Left colon (tissue), 2 donors: ENCODE data around the gene SH3BP4. TPM values are rescaled to one million over a fixed set of nuclear protein-coding genes. Genes with fewer than 3 reads are reported as not detected.

Experiments used
- ATAC-seq: fragments of 200-7000 bp; cut with Tn5 transposase; one replicate; pipeline ENCODE4 v1.9.1; 2020; ENCODE audit warnings: mild to moderate bottlenecking, moderate library complexity
- DNase-seq, 2 donors: peaks; one replicate each; pipeline ENCODE4 v3.0.0-alpha.2; 2020
- intact Hi-C, 2 donors: fragments of 100-400 bp; cut with DNase I in 1 of 2; cut with micrococcal nuclease in 1 of 2; formaldehyde crosslinking; loops; one replicate each; pipeline versions ENCODE4 v1.11.2 to v1.14.0; 2022; cut with DNase I, micrococcal nuclease
- total RNA-seq, 2 donors: library from RNA; stranded (reverse); fragmentation: NEBNext Ultra II Directional; extraction: Animal tissue kit (Norgen Biotek cat#: 25700); gene quantifications; one replicate each; pipeline ENCODE4 v1.2.1, GENCODE V29; 2021
- donor health status: DM: no; HTN: no; CAD: no.
- donor health status: DM: yes; HTN: yes; CAD: no.

SH3BP4 gene
- total RNA-seq, 2 donors from 2014 or later: 26.0 to 41.8 TPM

DNA sequence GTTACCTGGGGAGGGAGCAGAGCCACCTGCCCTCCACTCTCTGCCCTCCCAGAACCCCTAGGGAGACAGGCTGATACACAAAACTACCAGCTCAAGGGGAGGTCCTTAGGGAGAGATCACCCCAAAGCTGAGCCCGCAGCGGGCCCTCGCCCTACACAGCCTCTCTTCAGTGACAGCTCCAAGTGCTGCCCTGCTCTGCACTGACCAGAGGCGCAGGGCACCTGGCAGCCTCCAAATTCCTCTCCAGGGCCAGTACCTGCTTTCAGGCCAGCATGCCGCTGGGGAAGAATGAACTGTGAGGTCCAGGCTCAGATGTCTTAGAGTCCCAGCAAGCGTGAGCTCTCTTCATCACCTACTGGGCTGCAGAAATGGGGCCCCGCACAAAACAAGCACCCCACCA, 11.3 kb upstream of the SH3BP4 start:
- no peak for DNase-seq
- intact Hi-C loops: no loop called here
- ATAC-seq: no peak

DNA sequence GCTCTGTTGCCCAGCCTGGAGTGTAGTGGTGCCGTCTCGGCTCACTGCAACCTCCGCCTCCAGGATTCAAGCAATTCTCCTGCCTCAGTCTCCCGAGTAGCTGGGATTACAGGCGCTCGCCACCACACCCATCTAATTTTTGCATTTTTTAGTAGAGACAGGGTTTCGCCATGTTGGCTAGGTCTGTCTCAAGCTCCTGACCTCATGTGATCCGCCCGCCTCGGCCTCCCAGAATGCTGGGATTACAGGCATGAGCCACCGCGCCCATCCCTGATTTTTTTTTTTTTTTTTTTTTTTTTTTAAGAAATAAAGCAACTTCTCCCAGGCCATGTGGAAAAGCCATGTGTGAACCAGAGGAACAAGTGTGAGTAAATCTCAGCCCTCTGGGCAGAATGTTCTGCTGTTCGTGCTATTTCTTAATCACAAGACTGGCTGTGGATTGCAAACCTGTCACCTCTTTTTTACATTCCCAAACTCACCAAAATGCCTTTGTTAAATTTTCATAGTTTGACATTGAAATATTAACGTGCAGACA, 6.4 kb upstream of the SH3BP4 start:
- DNase-seq: no peak
- intact Hi-C loops: no loop called here
- no peak for ATAC-seq

DNA sequence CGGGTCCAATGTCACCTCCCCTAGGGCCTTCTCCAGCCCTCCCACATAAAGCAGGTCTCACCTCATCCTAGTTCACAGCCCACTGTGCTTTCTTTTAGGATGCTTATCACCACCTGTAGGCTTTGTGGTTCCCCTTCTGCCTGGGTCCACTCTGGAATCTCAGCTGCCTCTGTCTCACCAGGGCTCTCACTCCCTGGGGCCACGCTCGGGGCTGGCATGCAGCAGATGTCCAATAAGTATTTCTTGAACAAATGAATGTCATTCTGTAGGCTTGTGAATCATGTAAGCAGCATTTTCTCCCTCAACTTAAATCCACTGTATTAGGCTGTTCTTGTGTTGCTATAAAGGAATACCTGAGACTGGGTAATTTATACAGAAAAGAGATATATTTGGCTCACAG, 4.3 kb upstream of the SH3BP4 start:
- ATAC-seq (no peak), DNase-seq (no peak)
- intact Hi-C loops: no loop called here

DNA sequence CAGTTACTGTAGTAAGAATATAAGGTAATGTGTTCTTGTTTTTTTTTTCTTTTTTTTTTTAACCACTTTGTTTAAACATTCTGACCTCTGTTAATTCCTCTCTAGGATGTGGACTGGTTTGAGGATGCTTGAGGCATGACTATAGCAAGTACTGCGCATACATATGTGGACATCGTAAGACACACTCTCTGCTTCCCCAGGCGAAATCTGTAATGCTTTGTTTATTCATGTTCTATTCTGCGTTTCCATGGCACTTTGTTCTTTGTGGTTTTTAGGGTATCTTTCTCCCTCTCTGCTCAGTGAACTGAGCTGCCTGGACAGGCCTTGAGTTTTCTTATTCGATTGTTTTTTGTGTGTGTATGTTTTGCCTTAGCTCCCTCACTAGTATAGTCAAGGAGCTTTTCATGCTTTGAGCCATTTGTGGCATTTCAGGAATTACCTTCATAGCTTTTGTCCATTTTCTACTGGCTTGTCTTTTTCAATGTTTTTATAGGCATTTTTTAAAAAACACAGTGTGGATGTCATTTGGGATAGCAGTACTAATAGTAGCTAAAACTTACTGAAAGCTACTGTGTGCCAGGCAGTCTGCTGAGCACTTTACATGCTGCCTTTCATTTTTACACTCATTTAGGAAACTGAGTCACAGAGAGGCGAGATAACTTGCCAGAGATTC, 1.9 kb upstream of the SH3BP4 start:
- intact Hi-C loops: no loop called here
- ATAC-seq: no peak
- DNase-seq: no peak

DNA sequence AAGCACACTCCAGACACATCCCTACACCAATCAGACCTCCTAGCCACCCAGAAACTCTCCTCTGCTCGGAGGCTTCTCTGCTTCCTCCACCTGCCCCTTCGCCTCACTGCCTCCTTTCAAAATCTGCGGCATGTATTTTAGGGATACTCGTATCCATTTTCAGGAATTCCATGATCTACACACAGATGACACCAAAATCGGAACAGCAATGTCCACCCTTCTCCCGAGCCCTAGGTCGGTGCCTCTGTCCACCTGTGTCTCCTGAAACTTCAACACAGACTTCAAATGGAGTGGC, 1.4 kb upstream of the SH3BP4 start:
- intact Hi-C loops: no loop called here
- ATAC-seq (no peak), DNase-seq (no peak)

DNA sequence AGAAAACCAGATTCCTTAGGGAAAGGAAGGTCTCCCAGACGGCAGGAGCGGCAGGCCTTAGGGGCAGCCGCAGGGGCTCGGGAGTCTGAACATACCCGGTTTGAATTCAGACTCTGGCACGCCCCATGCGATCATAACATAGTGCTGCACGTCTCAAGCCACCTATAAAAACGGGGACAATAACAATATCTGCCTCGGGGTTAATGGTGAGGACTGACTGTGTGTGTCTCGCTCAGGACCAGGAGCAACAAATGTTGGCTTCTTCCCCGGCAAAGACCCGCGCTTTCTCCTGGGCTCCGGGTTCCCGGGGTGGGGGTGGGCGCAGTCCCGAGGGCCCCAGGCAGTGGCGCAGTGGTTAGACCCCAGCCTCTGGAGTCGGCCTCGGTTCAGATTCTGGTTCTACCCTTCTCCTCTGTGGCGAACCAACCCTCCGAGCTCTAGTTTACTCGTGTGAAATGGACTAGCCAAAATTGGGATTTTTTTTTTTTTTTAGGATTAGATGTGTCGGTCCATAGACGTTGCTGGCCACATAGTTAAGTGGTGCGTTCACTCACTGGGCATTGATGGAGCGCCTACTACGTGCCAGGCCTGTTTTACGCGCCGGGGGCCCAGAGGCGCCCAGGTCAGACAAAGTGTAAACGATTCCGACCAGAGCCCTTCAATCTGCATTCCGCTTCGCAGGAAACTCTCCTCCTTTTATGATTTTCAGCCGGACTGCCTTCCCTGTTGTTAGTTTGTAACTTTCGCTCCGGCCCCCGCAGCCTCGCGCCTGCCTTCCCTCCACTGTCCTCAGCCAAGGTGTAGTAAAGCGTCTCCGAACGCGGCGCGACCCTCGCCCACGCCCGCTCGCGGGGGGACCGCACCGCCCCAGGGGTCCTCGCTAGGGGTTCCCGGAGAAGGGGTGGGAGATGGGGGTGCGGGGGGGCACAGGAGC, 820 bp upstream of the SH3BP4 start:
- DNase-seq (peak; percentile 40 to 42), ATAC-seq (peak; percentile 46)
- intact Hi-C loops: no loop called here

DNA sequence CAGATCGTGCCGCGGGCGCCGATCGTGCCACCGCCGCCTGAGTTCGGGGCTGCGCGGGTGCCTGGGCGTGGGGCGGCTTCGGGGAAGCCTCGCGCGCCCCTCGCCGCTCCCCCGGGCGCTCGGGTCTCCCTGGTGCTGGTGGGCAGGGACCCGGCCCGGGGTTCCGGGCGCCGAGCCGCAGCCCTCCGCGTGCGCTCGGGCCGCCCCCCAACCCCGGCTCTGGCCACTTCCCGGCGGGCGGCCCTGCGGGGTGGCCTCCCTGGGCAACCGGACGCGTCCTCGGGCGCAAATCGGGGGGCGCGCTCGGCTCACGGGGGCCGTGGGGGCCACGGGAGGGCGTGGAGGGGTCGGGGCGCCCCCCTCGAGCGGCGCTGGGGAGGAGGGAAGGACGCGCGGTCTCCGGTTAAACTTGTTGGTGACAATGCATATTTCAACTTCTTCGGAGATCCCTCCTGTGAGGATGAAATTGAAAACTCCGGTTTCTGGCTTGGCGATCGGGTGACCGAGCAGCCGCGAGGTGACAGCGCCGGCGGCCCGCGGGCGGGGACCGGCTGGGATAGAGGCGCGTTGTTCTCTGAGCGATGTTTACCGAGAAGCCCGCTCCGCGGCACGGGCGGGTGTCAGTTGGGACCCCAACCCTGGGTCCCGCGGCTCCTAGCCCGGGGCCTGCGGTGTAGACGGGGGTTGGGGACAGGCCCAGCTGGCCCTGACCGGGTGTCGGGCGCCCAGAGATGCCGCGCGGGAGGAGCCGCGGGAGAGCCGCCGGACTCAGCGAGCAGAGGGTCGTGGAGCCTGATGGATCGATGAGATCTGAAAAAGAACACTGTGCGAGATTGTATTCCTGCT, 676 bp downstream of the SH3BP4 start:
- ATAC-seq (peak; percentile 19), DNase-seq (peak in 1 of 2 donors; percentile 51)
- intact Hi-C loops: no loop called here

DNA sequence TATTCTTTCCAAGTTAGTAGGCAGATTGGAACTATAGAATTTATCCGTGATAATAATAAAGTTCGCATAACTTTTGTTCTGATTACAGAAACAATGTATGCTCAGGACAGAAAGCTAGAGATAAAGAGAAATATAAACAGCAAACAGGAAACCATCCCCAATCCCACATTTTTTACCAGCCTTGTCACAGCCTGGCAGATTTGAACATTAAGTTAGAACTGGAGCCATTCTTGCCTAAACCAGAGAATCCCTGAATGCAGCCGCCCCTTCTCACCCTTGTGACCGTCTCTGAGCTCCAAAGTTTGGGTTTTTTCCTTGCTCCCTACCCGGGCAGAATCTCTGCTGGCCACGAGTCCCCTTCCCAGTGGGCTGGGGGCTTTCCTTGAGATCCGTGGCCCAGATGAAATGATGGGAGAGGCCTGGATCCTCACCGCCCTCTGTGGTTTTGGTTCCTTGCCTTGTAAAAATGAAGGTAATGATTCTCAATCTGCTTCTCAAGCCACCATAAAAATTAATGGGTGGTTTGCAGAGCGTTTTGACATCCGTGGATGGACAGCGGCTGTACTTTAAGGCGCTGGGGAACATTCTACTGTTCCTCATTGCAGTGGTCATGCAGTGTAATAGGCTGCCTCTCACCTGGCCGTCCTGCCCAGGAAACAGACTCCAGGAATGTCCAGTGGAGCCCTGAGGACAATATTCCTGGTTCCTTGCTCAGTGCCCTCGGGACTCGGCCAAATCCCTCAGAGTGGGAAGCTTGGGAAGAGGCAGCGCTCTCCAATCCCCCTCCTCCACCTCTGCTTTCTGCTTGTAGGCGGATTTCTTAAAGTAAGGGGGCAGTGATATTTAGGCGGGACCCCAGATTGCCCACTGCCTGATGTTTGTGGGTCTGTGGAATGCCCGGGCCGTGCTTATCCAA, 1.6 kb downstream of the SH3BP4 start:
- peak; percentile 35 for ATAC-seq
- intact Hi-C loops: no loop called here
- no peak for DNase-seq

DNA sequence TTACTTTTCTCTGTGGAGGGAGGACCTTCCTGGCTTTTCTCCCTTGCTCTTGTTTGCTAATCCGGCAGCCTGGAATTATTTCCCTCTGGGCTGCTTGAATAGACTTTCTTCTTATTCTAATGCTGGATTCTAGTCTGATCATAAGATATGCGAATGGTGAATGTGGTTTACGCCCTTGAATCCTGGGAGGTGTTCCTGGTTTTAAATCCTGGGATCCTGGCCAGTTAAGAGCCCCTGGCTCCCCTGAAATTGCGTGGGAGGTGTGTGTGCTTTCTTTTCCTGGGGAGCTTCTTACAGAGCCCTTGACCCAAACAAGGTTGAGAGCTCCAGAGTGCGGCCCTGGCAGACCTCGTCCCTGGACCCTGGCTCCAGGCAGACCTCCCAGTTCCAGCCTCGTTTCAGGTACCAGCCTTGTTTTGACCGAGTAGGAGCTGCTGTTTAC, 2.8 kb downstream of the SH3BP4 start:
- intact Hi-C loops: no loop called here
- ATAC-seq (peak; percentile 3), DNase-seq (no peak)

DNA sequence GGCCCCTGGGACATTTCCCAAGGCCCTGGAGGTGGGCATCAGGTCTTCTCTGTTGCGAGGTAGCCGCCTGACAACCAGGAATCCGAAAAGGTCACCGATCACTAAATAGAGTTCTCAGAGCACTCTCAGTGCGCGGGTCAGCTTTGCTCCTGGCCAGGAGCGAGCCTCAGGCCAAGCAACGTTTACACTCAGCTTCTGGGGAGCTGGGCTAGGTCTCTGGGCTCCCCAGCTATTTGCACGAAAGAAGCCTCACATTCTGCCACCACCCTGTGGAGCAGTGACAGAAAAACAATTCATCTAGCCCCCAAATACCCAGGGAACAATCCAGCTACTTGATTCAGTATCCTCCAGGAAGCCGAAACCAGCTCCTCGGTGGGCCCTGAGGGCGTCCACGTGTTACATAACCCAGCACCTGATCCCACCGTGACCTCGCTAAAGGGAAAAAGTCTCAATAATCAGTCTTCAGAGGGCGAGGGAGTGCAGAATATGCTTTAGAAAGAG, 3.3 kb downstream of the SH3BP4 start:
- ATAC-seq (no peak), DNase-seq (no peak)
- intact Hi-C loops: no loop called here

DNA sequence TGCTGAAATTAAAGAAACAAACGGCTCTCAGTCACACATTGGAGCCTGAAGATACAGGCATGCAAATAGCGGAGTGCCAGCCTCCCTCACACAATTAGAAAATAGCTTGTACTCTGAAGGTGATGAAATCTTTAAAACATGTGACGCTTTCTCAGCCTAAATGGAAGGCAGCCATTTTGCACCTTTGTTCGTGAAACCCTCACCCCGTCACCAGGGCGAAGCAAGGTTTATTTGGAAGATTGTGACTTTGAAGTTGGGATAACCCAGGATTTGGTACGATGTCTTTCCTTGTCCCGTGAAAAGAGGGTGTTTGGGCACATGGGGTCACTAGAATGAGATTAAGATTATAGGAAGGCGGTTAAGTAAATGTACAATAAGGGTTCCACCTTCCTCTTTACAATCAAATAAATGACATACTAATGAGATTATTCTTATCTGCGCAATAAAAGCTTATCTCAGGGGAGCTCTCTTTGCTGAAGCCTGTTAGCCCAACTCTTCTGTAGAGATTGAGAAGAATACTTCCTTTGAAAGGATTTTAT, 4.2 kb downstream of the SH3BP4 start:
- ATAC-seq (peak; percentile 62), DNase-seq (no peak)
- intact Hi-C loops: no loop called here

DNA sequence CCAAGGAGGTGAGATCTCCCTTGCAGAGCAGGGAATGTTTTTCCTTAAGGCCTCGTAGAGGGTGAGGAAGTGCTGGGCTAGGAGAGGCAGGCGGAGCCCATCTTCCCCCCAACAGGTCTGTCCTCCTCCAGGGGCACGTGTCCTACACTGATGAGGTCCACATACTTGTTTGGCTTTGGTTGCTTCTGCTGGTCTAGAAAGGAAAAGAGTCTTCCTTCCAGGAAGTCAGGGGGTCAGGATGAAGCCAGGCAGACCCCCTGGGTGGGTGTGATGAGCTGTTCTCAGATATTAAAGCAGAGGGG, 6.0 kb downstream of the SH3BP4 start:
- ATAC-seq: no peak
- intact Hi-C loops: no loop called here
- DNase-seq: no peak

DNA sequence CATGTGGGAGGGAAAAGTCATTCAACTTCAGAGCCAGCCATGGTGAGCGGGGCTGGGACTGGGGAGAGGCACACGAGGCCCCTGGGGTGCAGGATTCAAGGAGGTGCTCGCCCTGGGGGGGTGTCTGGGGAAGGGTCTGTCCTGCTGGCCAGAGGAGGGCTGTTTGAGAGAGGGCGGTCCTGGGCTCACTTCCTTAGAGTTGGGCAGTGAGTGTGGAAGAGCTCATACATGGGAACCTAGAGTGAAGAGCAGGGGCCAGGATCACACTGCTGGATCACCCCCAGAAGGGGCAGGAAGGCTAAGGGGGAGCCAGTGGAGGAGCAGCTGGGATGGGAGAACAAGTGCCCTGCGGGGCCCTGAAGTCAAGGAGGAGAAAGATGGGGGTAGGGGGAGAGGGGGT, 6.5 kb downstream of the SH3BP4 start:
- intact Hi-C loops: no loop called here
- DNase-seq: no peak
- ATAC-seq: no peak

DNA sequence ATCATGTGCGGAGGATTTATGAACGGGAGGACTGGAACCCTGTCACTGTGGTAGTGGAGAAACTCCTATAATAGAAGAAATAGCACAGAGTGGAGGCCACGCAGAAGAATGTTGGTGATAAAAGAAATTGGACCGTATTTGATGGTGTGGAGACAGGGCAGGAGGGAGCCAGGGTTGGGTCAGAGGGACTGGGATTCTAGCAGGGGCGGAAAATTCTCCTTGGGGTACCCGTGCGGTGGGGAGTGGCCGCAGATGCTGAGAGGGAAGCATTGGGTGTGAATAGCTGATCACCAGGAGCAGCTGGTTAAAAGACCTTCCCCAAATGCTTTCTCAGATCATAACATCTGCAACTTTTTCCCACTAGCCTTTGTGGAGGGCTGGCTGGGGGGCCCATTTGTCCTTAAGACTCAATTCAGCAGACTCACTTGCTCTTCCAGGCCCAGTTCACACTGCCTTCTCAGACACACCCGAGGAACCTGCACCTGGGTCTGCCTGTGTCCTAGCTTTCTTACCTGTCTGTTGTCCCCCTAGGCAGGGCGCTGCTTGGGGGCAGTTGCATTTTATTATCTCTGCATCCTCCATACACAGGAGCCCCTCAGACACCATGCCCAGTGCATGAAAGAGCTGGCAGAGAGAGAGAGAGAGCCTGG, 7.1 kb downstream of the SH3BP4 start:
- DNase-seq (no peak), ATAC-seq (no peak)
- intact Hi-C loops: no loop called here

DNA sequence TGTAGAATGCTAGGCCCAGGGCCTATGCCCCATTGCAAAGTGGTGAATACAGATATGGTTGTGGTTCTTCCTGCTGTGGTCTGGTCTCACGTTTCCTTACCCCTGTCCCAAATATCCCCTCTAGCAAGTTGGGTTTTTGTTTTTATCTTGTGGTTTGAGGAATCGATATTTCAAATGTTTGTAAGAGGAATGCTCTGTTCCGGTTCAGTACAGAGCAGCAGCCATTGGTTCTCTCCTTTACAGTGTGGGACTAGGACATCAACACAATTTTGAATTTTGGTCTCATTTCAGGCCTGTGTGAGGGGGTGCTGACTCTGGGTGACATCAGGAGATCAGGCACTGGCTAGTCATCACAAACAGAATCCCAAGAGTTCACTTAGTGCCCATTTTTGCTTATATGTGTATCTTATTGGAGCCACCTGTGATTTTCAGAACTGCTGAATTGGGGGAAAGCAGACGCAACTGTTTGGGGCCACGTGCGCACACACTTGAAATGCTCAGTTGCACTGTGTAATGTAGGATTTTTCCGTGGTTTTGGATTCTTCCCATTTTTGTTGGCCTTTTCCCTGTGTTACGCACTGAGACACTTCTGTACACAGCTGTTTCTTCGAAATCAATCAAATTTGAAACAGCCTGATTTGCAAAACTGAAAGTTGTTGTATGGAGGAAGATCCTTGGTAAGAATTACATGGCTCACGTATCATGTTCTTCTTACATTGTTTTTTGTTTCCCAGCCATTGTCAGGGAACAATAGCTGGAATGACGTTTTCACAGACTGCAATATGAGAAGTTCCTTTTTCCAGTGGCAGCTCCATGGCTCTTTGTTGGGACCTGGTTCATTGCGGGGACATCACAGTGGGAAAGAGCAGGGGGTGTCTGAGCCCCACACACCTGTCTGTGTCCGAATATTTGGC, 8.6 kb downstream of the SH3BP4 start:
- ATAC-seq (no peak), DNase-seq (no peak)
- intact Hi-C loops: no loop called here

DNA sequence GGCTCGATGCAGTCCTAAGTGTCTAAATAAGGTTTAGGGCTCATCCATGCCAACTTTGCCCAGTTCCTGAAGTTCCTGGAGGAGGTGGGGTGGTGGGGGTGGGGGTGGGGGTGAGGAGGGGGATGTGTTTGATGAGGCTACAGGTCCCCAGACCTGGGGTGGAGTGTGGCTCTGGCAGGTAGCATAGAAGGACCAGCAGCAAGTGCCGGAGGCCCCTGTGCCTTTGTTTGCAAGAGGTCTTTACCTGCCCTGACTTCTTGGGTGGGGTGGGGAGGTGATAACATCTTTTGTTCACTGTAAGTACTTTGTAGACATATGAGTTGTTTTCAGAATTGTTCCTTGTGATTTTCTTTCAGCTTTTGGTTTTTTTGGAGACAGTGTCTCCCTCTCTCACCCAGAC, 10.0 kb downstream of the SH3BP4 start:
- DNase-seq (no peak), ATAC-seq (no peak)
- intact Hi-C loops: no loop called here
